ENCODE results near the gene SOX21.

SOX21 gene

DNA sequence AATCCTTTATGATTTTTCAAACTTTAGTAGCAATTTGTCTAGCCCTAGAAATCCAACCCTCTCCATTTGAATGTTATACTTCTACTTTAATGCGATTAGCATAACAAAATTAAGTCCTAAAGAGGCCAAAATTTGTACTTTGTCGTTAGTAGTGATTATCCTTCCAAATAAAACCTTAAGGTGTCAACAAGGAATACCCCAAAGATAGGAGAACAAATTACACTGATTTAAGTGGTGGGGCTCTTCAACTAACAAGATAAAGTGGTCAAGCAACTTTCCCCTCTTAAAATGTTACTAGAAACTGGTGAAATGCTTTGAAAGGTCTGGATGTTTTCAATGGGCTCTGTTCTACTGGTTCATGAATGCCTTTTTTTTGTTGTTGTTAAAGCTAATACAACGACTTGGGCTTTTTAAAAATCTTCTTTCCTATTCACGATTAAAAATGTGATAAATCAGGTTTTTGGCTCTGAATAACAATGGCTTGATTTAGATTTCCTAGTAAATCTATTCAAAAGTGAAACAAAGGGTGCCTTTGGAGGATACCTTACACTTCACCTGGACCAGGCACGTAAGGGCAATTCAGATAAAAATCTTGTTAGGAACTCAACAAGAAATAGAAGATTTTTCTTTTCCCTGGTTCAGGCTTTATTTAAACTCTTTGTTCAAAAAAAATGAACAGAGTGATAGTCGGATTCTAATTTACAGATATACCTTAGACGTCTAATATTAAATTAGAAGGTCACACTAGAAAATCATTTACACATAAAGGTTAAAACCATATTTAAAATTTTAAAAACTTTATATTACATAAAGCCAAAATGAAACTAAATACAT is 3.1 kb downstream of the SOX21 start:
- no peak for DNase-seq

DNA sequence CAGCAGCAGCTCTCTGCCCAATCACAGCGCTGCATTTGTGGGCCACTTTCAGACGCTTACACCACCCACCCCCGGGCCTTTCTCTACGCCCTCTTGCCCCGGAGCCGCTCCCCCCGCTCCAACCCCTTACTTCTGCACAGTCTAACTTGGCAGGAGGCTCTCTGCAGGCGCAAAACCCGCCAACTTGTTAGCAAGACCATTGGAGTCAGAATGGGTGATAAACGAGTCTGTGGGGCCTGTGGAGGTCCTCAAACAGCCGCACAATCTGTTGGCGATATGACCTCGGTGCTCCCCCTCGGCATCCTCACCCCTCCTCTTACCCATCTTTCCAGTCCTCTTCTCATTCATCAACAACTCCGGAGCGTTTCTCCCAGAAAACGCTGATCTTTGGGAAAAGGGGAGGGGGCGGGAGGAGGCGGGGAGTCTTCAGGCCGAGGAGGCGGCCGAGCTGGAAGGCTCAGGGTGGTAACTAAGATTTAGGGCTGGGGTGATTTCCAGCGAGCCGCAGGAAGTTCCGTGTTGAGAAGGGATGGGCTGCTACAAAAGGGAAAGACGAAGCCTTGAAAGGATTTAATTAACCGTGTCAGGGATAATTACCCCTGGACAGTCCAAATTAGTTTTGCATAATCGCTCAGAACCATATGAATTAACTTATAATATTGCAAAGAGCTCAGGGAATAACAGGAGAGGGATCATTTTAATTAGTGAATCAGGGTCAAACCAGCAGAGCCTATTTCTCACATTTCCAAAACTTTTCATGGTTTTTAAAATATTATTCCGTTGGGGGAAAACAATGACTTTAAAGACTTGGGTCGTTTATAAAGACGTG is 4.1 kb downstream of the SOX21 start:
- peak in 52 of 56 donors; percentile 5 to 81 (median 51) for DNase-seq

DNA sequence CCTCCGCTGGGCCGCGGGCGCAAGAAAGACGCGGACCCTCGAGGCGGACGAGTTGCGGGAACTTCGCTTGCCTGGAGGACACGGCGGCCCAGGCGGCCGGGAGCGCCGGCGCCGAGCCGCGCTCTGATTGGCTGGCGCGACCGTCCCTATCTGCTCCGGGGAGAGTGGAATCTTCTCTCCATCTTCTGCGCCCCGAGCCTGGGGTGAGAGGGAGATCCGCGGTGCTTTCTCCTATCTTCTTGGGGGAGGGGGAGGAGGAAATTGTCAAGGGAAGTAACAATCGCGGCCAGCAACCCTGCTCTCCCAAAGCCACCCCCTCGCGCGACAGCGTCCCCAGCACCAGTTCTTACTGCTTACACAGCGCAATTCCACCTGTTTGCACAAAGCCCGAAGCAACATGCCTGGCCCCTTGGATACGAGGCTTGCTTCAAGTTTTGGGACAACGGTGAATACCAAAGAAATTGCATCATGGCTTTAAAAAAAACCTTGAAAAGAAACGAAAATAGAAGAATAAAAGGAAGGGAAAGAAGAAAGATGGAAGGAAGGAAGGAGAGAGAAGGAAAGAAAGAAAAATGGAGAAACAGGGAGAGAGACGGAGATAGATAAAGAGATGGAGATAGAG is 4.8 kb downstream of the SOX21 start:
- DNase-seq = peak in 34 of 56 donors; percentile 4 to 71 (median 40)

DNA sequence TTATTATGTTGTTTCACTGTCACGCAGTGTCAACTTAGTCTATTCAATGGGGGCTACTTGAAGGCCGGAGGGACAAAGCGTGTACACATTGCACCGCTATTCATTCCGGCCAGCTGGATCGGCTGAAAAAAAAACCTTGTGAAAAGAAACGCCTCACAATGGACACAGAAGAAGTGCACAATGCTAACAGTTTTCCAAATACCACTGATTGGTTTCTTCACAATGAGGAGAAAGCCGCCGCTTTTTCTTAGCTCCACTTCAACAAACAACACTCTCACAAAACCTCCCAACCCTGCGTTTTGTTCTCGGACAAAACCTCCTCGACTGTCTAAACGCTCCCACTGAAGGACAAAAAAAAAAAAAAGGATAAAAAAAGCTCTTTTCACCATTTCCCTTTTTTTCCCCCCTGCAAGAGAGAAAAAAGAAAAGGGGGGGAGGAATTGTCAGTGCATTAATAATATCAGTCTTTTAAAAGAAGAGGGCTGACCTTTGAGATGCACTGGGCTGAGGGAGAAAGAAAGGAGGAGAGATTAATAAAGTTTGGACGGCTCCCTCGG is 5.4 kb downstream of the SOX21 start:
- peak in 48 of 56 donors; percentile 3 to 86 (median 54) for DNase-seq

DNA sequence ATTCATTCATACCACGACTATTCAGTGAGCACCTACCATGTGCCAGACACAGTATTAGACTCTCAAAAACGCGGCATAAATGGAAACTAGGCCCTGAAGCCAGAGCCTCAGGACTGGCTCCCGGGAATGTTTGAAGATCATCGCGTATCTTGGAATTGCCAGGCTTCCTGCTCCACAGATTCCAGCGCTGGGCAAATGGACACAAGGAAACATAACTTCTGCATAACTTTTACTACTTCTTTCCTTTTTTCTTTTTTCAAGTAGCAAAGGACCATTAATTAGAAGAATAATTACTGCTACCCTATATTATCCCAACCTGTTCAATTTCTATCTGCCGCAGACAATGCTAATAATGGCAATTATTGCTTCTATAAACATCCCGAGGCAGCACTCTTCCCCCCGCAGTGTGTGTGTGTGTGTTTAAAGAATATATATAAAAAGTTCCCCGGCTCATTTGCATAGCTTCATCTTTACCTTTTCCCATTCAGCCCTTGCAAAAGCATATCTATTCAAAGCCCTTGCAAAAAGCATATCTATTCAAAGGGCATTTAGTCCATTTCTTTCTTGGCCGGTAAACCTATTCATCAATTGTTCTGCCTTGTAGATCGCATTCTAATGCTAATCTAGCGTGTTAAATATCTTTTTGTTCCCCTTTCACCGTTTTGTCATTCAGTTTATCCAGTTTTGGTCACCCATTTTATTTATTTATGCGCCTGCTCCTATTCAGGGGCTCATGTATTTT is 6.1 kb downstream of the SOX21 start:
- DNase-seq = peak in 1 of 56 donors; percentile 47

DNA sequence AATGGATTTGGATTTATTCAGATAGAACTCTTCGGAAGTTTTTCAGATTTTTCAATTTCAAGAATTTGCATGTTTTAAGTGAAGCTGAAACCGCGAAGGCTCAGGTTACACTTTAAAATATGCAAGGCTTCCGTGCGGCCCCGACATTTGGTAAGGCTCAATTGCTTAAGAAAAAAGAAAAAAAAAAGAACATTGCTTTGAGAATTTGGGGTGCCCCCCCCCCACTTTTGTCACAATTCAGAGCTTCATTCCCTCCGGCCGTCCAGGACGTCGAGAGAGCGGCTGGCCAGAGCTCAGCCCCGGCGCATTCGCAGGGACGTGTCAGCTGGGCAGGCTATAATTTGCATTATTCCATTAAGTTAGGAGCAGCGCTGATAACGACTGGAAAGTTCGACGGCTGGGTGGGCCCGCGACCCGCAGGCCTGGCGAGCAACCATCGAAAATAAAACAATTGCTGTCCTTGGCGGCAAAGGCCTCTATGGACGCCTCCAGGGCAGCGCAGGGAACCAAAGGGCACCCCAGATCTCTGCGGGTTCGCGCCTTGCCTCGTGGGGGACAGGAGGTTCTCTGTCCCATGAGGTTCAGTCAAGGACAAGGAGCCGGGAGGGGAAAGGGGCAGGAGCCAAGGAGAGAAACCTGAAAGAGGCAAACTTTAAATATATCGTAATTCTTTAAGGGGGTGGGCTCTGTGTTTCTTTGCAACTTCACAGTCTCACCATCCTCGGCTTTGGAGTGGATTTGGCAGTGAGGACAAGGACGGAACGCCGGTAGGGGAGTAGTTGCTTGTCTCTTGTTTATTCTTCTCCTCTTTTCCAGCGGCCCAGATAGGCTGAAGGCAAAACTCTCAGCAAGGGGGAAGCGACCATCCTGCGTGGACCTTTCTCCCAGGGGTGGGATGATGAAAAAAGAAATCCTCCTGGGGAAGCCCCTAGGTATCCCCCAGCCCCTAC is 7.0 kb downstream of the SOX21 start:
- no peak for DNase-seq

DNA sequence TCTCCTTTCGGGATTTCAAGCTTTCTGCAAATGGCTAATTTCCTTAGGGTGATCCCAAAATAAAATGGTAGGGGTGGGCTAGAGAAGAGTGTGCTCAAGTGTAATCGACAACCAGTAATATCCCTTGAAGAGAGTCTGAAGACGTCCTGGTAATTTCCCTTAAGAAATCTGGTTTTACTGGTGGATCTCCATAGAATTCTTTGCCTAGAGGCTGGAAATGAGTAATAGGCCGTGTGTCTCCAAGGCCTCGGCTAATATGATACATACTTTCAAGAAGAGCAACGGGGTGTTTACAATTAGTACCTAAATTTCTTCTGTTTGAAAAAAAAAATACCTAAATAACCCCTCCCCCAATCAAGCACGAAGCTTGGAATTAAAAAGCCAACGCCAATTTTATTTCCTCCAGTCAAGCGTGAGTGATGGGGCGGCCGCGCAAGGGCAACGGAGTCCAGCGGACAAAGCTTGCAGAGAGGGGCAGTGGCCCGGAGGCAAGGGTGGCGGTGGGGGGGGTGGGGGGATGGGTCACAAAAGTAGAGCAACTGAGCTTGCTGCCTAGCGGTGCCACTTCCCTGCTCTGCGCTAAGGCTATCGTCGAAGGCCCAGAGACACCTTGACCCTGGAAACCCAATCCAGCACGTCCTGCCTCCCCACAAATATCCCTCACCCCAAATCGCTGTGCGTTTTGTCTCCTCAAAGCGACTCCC is 7.8 kb downstream of the SOX21 start:
- no peak for DNase-seq

DNA sequence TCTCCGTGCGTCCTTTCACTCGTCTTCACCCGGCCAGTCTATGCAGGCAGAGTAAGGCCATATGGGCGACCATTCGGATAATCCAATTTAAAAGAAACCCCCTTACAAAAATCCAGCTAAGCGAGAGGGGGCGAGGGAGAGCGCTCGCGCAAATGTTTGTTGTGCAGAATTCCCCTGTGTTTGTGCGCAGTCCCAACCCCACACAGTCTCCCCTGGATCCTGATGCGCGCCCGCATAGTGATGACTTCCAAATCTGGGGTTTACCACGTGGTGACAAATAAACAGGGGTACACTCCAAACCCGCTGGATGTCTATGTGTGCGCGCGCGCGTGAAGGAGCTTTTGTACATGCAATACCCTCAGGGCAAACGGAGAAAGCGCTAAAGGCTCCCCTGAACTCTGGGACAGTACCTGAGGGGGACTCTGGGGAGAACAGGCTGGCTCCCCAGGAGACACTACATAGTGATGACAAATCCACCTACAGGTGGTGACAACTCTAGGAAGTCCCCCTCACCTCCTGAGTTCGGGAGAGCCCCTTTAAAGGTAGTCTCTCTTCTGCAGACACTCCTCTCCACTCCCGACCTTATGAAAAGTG is 8.5 kb downstream of the SOX21 start:
- DNase-seq = peak in 3 of 56 donors; percentile 9 to 18 (median 12)

DNA sequence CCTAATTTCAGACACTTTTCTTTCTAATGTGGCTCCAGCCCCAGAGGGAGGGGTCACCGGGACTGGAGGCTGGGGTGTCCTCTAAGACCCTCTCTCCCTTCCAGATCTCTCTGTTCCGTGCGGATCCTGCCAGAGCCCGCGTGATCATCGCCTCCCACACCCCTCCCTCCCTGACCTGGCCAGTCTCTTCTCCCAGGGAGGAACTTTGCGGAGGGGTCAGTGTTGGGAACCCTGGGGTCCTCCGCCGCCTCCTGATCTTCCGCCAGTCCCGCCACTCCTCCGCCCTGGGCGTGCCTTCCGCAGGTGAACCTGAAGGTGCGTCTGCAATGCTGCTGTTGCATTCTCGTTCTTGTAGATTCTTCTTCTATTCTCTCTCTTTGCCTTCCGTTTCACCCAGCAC is 9.1 kb downstream of the SOX21 start:
- peak in 5 of 56 donors; percentile 7 to 33 (median 15) for DNase-seq

DNA sequence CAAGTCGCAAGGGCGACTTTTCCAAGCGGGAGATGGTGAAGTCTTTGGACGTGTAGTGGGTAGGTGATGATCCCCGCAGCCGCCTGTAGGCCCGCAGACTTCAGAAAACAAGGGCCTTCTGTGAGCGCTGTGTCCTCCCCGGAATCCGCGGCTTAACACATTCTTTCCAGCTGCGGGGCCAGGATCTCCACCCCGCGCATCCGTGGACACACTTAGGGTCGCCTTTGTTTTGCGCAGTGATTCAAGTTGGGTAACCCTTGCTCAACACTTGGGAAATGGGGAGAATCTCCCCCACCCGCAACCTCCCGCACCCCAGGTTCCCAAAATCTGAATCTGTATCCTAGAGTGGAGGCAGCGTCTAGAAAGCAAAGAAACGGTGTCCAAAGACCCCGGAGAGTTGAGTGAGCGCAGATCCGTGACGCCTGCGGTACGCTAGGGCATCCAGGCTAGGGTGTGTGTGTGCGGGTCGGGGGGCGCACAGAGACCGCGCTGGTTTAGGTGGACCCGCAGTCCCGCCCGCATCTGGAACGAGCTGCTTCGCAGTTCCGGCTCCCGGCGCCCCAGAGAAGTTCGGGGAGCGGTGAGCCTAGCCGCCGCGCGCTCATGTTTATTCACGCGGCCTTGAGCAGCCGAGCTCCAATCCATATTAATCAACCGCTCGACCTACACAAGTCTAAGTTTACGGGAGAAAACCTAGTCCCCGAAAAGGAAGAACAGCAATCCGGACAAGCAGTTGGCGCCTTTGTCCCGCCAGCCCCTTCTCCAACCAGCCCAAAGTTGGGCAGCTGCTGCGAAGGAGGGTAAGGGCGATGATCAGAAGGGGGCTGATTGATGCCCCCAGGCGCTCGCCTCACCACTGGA is 9.9 kb downstream of the SOX21 start:
- DNase-seq = no peak

DNA sequence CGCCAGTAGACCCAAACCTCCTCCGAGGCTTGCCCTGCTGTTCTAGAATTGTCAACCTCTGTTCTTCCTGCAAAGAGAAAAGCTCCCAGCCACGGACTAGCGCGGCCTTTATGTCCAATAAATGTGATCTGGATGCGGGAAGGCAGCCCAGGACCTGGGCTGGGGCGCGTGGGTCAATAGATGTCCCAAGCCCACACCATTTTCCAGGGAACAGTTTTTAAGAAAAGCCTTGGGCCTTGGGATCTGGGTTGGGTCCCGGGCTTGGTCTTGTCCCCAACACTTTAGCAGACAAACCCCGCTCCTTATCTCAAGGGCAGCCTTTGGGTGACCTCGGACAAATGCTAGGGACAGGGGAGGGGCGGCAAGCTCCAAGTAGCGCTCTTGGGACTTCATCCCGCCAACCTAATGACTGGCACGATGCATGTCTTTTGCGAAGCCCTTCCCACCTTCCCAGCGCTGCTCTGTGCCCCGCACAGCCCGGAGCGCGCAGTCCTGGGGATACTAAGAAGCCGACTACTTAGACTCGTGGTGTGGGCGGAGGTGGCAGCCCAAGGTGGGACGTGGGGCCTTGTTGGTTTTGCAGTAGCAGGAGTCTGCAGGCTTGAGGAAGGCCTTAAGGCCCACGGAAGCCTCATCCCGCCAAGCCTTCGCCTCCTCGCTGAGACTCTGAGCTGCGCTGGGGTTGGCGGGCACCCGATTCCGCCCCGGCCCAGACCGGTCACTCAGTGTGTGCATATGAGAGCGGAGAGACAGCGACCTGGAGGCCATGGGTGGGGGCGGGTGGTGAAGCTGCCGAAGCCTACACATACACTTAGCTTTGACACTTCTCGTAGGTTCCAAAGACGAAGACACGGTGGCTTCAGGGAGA is 10.8 kb downstream of the SOX21 start:
- DNase-seq = no peak

DNA sequence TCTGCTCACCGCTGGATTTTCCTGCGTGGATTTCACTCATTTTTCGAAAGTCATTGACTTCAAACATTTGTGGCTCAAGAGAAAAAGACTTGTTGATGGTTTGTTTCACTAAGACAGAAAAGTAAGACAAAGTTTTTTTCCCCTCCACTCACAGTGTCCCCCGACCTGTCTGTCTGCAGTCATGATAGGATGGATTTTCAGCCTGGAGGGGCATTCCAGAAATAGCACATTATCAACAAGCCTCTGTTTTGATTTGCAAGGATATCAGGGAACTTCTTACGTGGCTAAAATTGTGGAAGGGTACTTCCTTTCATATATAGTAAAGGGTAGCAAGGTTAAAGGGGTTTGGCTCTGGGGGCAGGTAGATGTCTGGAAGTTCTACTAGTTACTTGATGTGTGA is 11.8 kb downstream of the SOX21 start:
- DNase-seq = no peak

DNA sequence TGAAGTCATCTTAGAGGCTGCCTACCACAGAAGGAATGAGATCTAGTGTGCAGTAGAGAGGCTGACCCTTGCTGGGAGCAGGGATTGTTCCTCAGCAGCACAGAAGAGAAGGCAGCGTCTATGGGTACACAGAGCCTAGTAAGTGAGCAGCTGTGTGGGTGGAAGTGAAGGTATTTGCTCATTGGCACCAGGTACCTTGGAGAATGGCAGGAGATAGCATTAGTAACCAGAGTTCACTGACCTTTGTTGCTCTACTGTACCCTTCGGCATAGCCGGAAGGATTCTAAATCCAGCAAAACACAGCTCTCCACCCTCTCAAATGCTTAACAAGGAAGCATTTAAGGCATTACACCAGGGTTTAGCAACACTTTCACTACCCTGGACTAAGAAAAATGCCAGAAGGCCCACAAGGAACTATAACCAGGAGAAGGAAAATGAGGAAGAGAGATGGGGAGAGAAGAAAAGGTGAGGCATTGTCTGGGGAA is 12.3 kb downstream of the SOX21 start:
- DNase-seq = no peak

DNA sequence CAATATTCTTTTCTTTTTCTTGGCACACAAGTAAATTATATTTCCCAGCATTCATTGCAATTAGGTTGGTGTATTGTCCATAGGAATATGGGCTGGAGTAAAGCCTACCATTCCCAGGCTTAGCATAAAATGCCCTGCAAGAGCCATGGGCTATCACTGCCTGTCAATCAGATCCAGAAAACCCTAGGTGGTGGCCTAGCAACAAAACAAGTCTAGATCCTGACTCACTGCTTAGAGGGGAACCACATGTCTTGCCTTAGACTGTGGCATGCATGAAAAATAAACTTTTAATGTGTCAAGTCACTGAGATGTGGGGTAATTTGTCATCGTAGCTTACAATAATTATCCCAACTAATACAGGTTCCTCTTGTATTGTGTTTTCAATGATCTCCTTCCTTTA is 16.2 kb downstream of the SOX21 start:
- DNase-seq = no peak

DNA sequence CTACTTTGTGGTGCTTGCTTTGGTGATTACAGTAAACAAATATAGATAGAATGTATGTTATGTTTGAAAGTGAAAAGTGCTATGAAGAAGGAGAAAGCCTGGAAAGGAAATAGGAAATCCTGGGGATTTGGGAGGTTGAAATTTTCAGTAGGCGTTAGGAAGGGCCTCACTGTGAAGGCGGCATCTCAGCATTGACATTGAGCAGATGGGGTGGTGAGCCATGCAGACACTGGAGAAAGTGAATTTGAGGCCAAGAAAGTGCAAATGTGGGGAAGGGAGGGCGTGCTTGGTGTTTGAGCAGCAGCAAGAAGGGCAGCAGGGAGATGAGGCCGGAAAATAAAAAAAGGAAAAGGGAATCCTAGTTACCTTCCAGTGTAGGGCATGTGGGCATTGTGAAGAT is 20.3 kb downstream of the SOX21 start:
- no peak for DNase-seq

DNA sequence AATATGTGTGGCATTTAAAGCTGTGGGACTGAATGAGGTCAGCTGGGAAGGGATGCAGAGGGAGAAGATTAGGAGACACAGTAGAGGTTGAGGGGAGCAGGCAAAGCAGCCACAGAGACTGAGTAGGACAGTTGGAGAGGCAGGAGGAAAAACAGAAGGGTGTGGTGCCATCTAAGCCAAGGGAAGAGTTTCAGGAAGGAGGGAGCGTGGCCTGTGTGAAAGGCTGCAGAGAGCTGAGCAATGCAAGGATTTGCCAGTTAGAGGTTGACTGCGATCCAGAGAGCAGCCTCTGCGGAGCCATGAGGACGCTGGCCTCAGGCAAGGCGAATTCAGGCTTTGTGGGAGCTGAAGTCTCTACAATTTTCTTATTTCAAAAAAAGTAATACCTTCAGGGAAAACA is 28.9 kb downstream of the SOX21 start:
- no peak for DNase-seq

DNA sequence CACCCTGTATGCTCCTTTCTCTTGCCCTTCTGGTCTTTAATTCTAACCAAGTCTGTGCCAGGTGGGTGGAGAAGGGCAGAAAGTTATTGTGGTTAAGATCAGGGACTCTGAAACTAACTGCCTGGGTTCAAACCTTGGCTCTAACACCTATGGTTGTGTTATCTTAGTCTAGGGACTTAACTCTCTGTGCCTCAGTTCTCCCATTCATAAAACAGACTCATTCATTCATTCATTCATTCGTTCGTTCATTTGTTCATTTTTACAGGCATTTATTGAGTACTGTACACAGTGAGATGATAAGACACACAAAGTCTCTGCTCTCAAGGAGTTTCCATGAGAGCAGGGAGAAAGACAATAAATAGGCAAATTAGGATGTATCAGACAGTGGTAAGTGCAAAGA is 30.1 kb downstream of the SOX21 start:
- no peak for DNase-seq
